MCF 10A (cell line): ENCODE data around the gene CPLANE1. TPM values are rescaled to one million over a fixed set of nuclear protein-coding genes. Genes with fewer than 3 reads are reported as not detected.
"Not testable (repeated sequence)": the region's sequence is repeated elsewhere in the genome, so short reads cannot be mapped to it uniquely, and the experiment has no call there.

Experiments
- BruUV-seq: library from RNA; stranded (reverse); fragments of 400-500 nt; replicated peaks from 2 replicates; lab custom pipeline; 2021; lab: Mats Ljungman, UMichigan
- CTCF ChIA-PET: fragments of 300-600 bp; sonication (Branson Sonifier 250); formaldehyde crosslinking; extraction: SDS; loops from one replicate; lab custom pipeline; 2021; ENCODE audit warnings: antibody characterized with exemption, inconsistent platforms; lab: Yijun Ruan, JAX
- POLR2A ChIA-PET: fragments of 300-600, 350-650 bp; sonication (Branson Sonifier 250); formaldehyde crosslinking; extraction: SDS; loops from one replicate; lab custom pipeline; 2020; ENCODE audit warnings: antibody characterized with exemption, inconsistent platforms; lab: Yijun Ruan, JAX
- DNase-seq: peaks from one replicate; pipeline ENCODE4 v3.0.0-alpha.2; 2018; ENCODE audit not compliant: unreplicated experiment
- H3K27ac Mint-ChIP-seq: one replicate; pipeline ENCODE4 v1.8.0; 2022; ENCODE audit warnings: mild to moderate bottlenecking, low read depth, mixed read lengths; ENCODE audit not compliant: unreplicated experiment
- H3K27me3 Mint-ChIP-seq: one replicate; pipeline ENCODE4 v1.8.0; 2022; ENCODE audit warnings: mixed read lengths; ENCODE audit not compliant: insufficient read depth, unreplicated experiment
- H3K36me3 Mint-ChIP-seq: one replicate; pipeline ENCODE4 v1.8.0; 2022; ENCODE audit warnings: mild to moderate bottlenecking, moderate library complexity, mixed read lengths; ENCODE audit not compliant: insufficient read depth, unreplicated experiment
- H3K4me1 Mint-ChIP-seq: one replicate; pipeline ENCODE4 v1.8.0; 2022; ENCODE audit warnings: mixed read lengths; ENCODE audit not compliant: insufficient read depth, unreplicated experiment
- H3K4me3 Mint-ChIP-seq: one replicate; pipeline ENCODE4 v1.8.0; 2022; ENCODE audit warnings: mild to moderate bottlenecking, moderate library complexity, mixed read lengths; ENCODE audit not compliant: unreplicated experiment
- H3K9me3 Mint-ChIP-seq: one replicate; pipeline ENCODE4 v1.8.0; 2022; ENCODE audit warnings: mixed read lengths; ENCODE audit not compliant: unreplicated experiment
- intact Hi-C: fragments of 100-400 bp; cut with micrococcal nuclease; formaldehyde crosslinking; loops from 2 replicates; pipeline ENCODE4 v1.14.1; 2022
- total RNA-seq: library from RNA; stranded (reverse); gene quantifications from 2 replicates; pipeline ENCODE4 v1.2.3, GENCODE V29; 2022
- TF ChIP-seq, protein P1 (sequence below): fragments of 200-600 bp; IDR thresholded peaks from one replicate; pipeline ENCODE4 v1.8.0; 2022; ENCODE audit warnings: antibody characterized with exemption, mild to moderate bottlenecking; ENCODE audit not compliant: unreplicated experiment

CPLANE1 gene
- total RNA-seq, 1 experiment from 2014 or later: 25.1 TPM

DNA sequence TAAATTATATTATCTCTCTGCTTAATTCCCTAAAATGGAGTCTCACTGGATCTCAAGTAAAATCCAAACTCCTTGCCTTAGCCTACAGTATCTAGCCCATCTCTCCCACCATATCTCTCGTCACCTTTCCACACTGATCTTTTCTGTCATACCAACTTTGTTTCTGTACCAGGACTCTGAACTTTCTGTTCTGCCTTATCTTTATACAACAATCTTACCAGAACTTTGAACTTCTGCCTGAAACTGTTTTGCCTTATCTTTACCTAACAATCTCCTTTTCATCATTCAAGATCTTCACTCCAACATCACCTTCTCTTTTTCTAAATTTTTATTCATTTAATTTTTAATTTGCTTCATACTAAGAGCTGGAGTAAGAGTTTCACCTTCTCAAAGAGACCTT lies 139.0 kb downstream of the CPLANE1 start:
- intact Hi-C loops: no loop called here
- ChIA-PET CTCF (no interaction called here), POLR2A (no interaction called here)
- H3K36me3 Mint-ChIP-seq: peaks cover 64% of the 10 kb centered on the region
- no peaks in the 10 kb centered on the region for H3K9me3 Mint-ChIP-seq
- no TSS peak for BruUV-seq
- DNase-seq: no peak
- H3K27ac Mint-ChIP-seq: no peak overlapping the region
- no peaks in the 10 kb centered on the region for H3K4me1 Mint-ChIP-seq
- no peaks in the 10 kb centered on the region for H3K27me3 Mint-ChIP-seq
- TF ChIP-seq, protein P1, sequence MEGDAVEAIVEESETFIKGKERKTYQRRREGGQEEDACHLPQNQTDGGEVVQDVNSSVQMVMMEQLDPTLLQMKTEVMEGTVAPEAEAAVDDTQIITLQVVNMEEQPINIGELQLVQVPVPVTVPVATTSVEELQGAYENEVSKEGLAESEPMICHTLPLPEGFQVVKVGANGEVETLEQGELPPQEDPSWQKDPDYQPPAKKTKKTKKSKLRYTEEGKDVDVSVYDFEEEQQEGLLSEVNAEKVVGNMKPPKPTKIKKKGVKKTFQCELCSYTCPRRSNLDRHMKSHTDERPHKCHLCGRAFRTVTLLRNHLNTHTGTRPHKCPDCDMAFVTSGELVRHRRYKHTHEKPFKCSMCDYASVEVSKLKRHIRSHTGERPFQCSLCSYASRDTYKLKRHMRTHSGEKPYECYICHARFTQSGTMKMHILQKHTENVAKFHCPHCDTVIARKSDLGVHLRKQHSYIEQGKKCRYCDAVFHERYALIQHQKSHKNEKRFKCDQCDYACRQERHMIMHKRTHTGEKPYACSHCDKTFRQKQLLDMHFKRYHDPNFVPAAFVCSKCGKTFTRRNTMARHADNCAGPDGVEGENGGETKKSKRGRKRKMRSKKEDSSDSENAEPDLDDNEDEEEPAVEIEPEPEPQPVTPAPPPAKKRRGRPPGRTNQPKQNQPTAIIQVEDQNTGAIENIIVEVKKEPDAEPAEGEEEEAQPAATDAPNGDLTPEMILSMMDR: no peak
- H3K4me3 Mint-ChIP-seq: no peak overlapping the region

DNA sequence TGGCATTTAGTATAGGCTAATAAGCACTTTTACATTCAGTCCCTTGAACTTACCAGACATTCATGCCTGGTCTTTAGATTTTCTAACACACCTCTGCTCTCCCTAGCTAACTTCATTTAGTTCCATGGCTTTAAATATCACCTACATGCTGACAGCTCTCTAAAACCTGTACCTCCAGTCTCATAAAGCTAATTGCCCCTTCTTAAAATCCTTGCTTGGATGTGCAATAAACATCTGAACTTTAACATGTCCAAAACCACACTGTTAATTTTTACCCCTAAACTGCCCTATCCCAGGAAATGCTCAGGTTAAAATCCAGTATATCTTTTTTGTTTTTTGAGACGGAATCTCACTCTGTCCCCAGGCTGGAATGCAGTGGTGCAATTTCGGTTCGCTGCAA lies 139.8 kb downstream of the CPLANE1 start:
- CTCF ChIA-PET: no interaction called here
- DNase-seq: no peak
- POLR2A ChIA-PET: interaction anchor here (0.6 kb wide), 1 partner anchor 68 kb away, joined by 3 read pairs; no protein-coding TSS in a partner anchor
- H3K4me3 Mint-ChIP-seq: no peak overlapping the region
- H3K36me3 Mint-ChIP-seq: peaks cover 64% of the 10 kb centered on the region
- intact Hi-C loops: no loop called here
- no peaks in the 10 kb centered on the region for H3K27me3 Mint-ChIP-seq
- H3K9me3 Mint-ChIP-seq: no peaks in the 10 kb centered on the region
- no peak overlapping the region for H3K27ac Mint-ChIP-seq
- TF ChIP-seq, protein P1: no peak
- no peaks in the 10 kb centered on the region for H3K4me1 Mint-ChIP-seq
- no TSS peak for BruUV-seq

DNA sequence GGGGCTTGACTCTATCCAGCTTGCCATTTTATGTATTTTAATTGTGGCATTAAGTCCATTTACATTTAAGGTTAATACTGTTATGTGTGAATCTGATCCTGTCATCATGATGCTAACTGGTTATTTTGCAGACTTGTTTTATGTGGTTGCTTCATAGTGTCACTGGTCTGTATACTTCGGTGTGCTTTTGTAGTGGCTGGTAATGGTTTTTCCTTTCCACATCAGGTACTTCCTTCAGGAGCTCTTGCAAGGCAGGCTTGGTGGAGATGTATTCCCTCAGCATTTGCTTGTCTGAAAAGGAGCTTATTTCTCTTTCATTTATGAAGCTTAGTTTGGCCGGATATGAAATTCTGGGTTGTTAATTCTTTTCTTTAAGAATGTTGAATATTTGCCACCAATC lies 145.9 kb downstream of the CPLANE1 start:
- H3K9me3 Mint-ChIP-seq: peaks cover 17% of the 10 kb centered on the region
- TF ChIP-seq, protein P1: no peak

DNA sequence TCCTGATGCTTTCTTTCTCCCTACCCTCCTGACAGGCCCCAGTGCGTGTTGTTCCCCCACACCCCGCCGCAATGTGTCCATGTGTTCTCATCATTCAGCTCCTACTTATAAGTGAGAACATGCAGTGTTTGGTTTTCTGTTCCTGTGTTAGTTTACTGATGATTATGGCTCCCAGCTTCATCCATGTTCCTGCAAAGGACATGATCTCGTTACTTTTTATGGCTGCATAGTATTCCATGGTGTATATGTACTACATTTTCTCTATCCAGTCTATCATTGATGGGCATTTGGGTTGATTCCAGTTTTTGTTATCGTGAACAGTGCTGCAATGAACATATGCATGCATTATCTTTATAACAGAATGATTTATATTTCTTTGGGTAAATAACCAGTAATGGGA lies 149.9 kb downstream of the CPLANE1 start:
- H3K4me1 Mint-ChIP-seq, H3K4me3 Mint-ChIP-seq, DNase-seq, H3K27me3 Mint-ChIP-seq, H3K27ac Mint-ChIP-seq, intact Hi-C loops, POLR2A ChIA-PET, BruUV-seq, CTCF ChIA-PET: not testable (repeated sequence)
- peaks cover 46% of the 10 kb centered on the region for H3K36me3 Mint-ChIP-seq
- H3K9me3 Mint-ChIP-seq: peaks cover 35% of the 10 kb centered on the region

More for the DNA sequence above, 145.9 kb downstream of the CPLANE1 start:
- peaks cover 57% of the 10 kb centered on the region for H3K36me3 Mint-ChIP-seq
- CTCF ChIA-PET: interaction anchor here (0.6 kb wide), 1 partner anchor 56 kb away, joined by 3 read pairs; no protein-coding TSS in a partner anchor
- no peak for DNase-seq
- H3K27me3 Mint-ChIP-seq: no peaks in the 10 kb centered on the region
- intact Hi-C loops: no loop called here
- POLR2A ChIA-PET: no interaction called here
- no peaks in the 10 kb centered on the region for H3K4me1 Mint-ChIP-seq
- no TSS peak for BruUV-seq
- no peak overlapping the region for H3K4me3 Mint-ChIP-seq
- no peak overlapping the region for H3K27ac Mint-ChIP-seq

DNA sequence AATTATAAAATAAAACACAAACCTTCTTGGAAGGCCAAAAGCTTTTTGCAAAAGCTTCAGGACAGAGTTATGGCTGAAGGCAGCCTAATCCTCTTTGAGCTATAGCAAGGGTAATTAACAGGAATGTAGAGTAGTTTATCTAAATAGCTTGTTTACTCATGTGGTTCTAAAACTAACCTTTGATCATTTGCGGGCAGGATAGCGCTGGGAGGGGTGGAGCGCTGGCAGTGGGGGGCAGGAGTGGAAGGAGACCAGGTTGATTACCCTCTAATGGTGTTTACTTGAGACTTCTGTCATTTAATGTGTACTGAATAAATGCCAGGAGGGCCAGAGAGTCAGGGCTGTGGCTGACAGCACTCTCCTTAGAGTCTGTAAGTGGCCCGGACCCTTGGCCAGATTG lies 155.4 kb downstream of the CPLANE1 start:
- POLR2A ChIA-PET, H3K27ac Mint-ChIP-seq, H3K4me3 Mint-ChIP-seq, intact Hi-C loops, H3K27me3 Mint-ChIP-seq, BruUV-seq, DNase-seq, H3K4me1 Mint-ChIP-seq, CTCF ChIA-PET: not testable (repeated sequence)
- peaks cover 25% of the 10 kb centered on the region for H3K36me3 Mint-ChIP-seq
- peaks cover 18% of the 10 kb centered on the region for H3K9me3 Mint-ChIP-seq
